BJ (cell line): ENCODE results near the gene IL17RE. TPM values are rescaled to one million over a fixed set of nuclear protein-coding genes. Genes with fewer than 3 reads are reported as not detected.
A peak's percentile ranks its signal among the peaks of the same experiment; 100 is the strongest.

ENCODE experiments used
- CTCF ChIA-PET: fragments of 350-600 bp; formaldehyde crosslinking; extraction: SDS; loops from one replicate; lab custom pipeline; 2021; ENCODE audit warnings: antibody characterized with exemption, inconsistent platforms; lab: Yijun Ruan, JAX
- POLR2A ChIA-PET: fragments of 300-600 bp; sonication (Branson Sonifier 250); formaldehyde crosslinking; extraction: SDS; loops from one replicate; lab custom pipeline; 2021; ENCODE audit warnings: antibody characterized with exemption; lab: Charles Lee
- DNase-seq: peaks from one replicate; pipeline ENCODE4 v3.0.0-alpha.2; 2011; ENCODE audit warnings: low read depth
- H3K27me3 ChIP-seq: 2 replicates; pipeline ENCODE4 v1.6.0; 2011; ENCODE audit warnings: low read length; ENCODE audit not compliant: control insufficient read depth, insufficient read depth
- H3K36me3 ChIP-seq: 2 replicates; pipeline ENCODE4 v1.5.1; 2011; ENCODE audit warnings: low read length; ENCODE audit not compliant: control insufficient read depth, insufficient read depth
- H3K4me3 ChIP-seq: 2 replicates; pipeline ENCODE4 v1.5.1; 2011; ENCODE audit warnings: low read depth, mild to moderate bottlenecking, control low read depth, low read length
- polyA plus RNA-seq: library from polyadenylated mRNA; depleted of rRNA; stranded (reverse); fragments of >200 nt; gene quantifications from 2 replicates; pipeline ENCODE4 v1.2.3, GENCODE V29; 2011
- TF ChIP-seq, protein P1 (sequence below): IDR thresholded peaks from 2 replicates; pipeline ENCODE4 v1.5.1; 2011; ENCODE audit warnings: low read depth, mild to moderate bottlenecking, control low read depth, inconsistent platforms, low read length, moderate library complexity; ENCODE audit not compliant: insufficient read depth

The IL17RE gene
- polyA plus RNA-seq, 1 experiment: 4.0 TPM

DNA sequence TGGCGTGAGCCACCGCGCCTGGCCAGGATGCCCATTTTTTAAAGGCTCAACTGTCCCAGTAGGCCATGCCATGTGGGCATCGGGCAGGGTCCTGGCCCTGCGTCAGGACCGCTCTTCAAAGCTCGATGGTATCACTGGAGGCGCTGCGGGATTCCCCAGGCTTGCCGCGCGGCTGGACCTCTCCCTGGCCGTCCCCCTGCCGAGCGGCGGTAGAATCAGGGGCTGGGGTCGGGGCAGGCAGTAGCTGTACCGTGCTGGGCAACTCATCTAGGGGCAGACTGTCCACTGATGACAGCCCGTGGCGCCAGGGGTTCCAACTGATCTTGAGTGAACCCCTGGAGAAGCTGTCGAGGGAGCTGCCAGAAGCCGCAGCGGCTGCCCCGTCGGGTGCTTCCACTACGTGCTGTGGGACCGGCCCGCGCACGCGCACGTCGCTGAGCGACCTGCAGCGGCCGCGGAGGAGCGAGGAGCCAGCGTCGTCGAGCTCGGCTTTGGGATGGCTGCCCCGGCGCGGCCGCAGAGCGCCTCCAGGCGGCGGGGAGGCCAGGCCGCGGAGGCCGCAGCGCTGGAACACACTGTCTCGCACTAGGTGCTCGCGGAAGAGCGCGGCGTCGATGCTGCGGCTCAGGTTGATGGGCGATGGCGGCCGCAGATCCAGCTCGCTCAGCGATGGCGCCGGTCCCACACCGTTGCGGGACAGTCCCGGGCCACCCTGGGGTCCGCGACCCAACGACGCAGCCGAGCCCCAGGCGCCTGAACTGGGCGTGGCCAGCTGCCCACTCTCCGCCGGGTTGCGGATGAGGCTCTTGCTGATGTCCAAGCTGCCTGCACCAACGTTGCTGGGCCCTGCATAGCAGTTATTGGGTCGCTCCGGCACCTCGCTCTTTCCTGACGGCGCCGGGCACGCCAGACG lies 43.7 kb downstream of the IL17RE start:
- peak; percentile 45 for DNase-seq
- Histone ChIP-seq H3K4me3 (peak overlapping the region; percentile 50), H3K27me3 (no peaks in the 10 kb centered on the region), H3K36me3 (peaks cover 8% of the 10 kb centered on the region)
- ChIA-PET CTCF (interaction anchor here (0.7 to 2.2 kb wide), 37 partner anchors 9 to 317 kb away, joined by 3 to 25 read pairs (median 3); partner anchors contain the start of genes CRELD1, EMC3, IL17RC and RPUSD3), POLR2A (interaction anchor here (1.0 kb wide), 1 partner anchor 13 kb away, joined by 3 read pairs; the partner anchor contains the start of gene CRELD1)
- TF ChIP-seq, protein P1, sequence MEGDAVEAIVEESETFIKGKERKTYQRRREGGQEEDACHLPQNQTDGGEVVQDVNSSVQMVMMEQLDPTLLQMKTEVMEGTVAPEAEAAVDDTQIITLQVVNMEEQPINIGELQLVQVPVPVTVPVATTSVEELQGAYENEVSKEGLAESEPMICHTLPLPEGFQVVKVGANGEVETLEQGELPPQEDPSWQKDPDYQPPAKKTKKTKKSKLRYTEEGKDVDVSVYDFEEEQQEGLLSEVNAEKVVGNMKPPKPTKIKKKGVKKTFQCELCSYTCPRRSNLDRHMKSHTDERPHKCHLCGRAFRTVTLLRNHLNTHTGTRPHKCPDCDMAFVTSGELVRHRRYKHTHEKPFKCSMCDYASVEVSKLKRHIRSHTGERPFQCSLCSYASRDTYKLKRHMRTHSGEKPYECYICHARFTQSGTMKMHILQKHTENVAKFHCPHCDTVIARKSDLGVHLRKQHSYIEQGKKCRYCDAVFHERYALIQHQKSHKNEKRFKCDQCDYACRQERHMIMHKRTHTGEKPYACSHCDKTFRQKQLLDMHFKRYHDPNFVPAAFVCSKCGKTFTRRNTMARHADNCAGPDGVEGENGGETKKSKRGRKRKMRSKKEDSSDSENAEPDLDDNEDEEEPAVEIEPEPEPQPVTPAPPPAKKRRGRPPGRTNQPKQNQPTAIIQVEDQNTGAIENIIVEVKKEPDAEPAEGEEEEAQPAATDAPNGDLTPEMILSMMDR: peak; percentile 45

GRCh38 chr3:9947025-9947995 lies 44.7 kb downstream of the IL17RE start:
- POLR2A ChIA-PET: interaction anchor here (1.0 kb wide), 1 partner anchor 14 kb away, joined by 3 read pairs; the partner anchor contains the start of gene CRELD1

GRCh38 chr3:9948586-9948985 lies 45.9 kb downstream of the IL17RE start:
- ChIA-PET POLR2A (no interaction called here), CTCF (interaction anchor here (1.0 kb wide), 1 partner anchor 16 kb away, joined by 4 read pairs; no protein-coding TSS in a partner anchor)
- TF ChIP-seq, protein P1: no peak
- peaks cover 4% of the 10 kb centered on the region for H3K36me3 ChIP-seq
- H3K4me3 ChIP-seq: no peak overlapping the region
- no peaks in the 10 kb centered on the region for H3K27me3 ChIP-seq
- DNase-seq: no peak

More at GRCh38 chr3:9947025-9947995, 44.7 kb downstream of the IL17RE start:
- TF ChIP-seq, protein P1: peak; percentile 50
- no peak for DNase-seq
- peak overlapping the region; percentile 50 for H3K4me3 ChIP-seq
- H3K36me3 ChIP-seq: peaks cover 8% of the 10 kb centered on the region
- no peaks in the 10 kb centered on the region for H3K27me3 ChIP-seq
- CTCF ChIA-PET: interaction anchor here (0.7 to 2.2 kb wide), 31 partner anchors 8 to 317 kb away, joined by 3 to 25 read pairs (median 3); partner anchors contain the start of genes CRELD1, EMC3, RPUSD3 and TATDN2

GRCh38 chr3:9949115-9949514 lies 46.5 kb downstream of the IL17RE start:
- DNase-seq: no peak
- peaks cover 4% of the 10 kb centered on the region for H3K36me3 ChIP-seq
- no peaks in the 10 kb centered on the region for H3K27me3 ChIP-seq
- CTCF ChIA-PET: interaction anchor here (1.0 kb wide), 1 partner anchor 16 kb away, joined by 4 read pairs; no protein-coding TSS in a partner anchor
- POLR2A ChIA-PET: no interaction called here
- TF ChIP-seq, protein P1: no peak
- no peak overlapping the region for H3K4me3 ChIP-seq
